ENCODE measurements around the gene ANKRD33. TPM values are rescaled to one million over a fixed set of nuclear protein-coding genes. Genes with fewer than 3 reads are reported as not detected.

ANKRD33 gene
- total and polyA plus RNA-seq, 2 of the 8 experiments (the other 6 are each of a cell fraction or from before 2014, with no cell fraction given), result 0.41 to 0.53 TPM

GRCh38 chr12:51866762-51867161 lies 21.1 kb upstream of the ANKRD33 start:
- Histone ChIP-seq H3K9ac (replicated peaks in 1 of 4; ENCODE audit: extremely low read depth in 1 of 4, low read depth in 3 of 4, low read length in 3 of 4) (no peak overlapping the region), H2BK12ac (ENCODE audit: low read depth, low read length) (no peak overlapping the region), H2BK15ac (ENCODE audit: low read length) (no peak overlapping the region), H3K79me1 (ENCODE audit: low read depth, low read length) (no peaks in the 10 kb centered on the region), H3K14ac (ENCODE audit: insufficient read length) (no peak overlapping the region), H3K27ac (ENCODE audit: low read depth, low read length) (no peak overlapping the region), H3K4me1 (replicated peaks in 1 of 4; ENCODE audit: control insufficient read depth in 3 of 4, insufficient read depth in 4 of 4, low read length in 3 of 4) (peaks cover 20 to 49% (median 40%) of the 10 kb centered on the region in 4 experiments), H2BK20ac (ENCODE audit: low read length) (no peak overlapping the region), H3K18ac (ENCODE audit: extremely low read depth, low read length) (no peak overlapping the region), H3K36me3 (ENCODE audit: control insufficient read depth in 2 of 4, insufficient read depth in 4 of 4, low read length in 3 of 4) (no peaks in the 10 kb centered on the region), H4K20me1 (replicated peaks in 1 of 2; ENCODE audit: control insufficient read depth in 1 of 2, insufficient read depth in 2 of 2, low read length in 2 of 2) (no peaks in the 10 kb centered on the region), H3K4ac (replicated peaks; ENCODE audit: insufficient read length, low read depth, low read length) (no peak overlapping the region), H3K9me3 (ENCODE audit: insufficient read depth in 2 of 2, low read depth in 1 of 2, low read length in 1 of 2) (no peaks in the 10 kb centered on the region), H3K79me2 (ENCODE audit: control insufficient read depth in 1 of 2, insufficient read depth in 2 of 2, low read length in 2 of 2) (no peaks in the 10 kb centered on the region), H3K4me3 (ENCODE audit: extremely low read depth in 1 of 4, insufficient read depth in 2 of 4, low read depth in 3 of 4, low read length in 4 of 4) (no peak overlapping the region), H2AFZ (ENCODE audit: low read length) (no peak overlapping the region), H2AK5ac (ENCODE audit: low read depth, low read length) (no peak overlapping the region), H3K23me2 (ENCODE audit: low read depth, low read length) (peaks cover 23% of the 10 kb centered on the region), H2BK5ac (ENCODE audit: low read depth, low read length) (no peak overlapping the region), H3K4me2 (ENCODE audit: insufficient read depth in 1 of 2, low read depth in 2 of 2, low read length in 2 of 2) (peak overlapping the region in 1 of 2 experiments; percentile 100; a peak in 1 of 4 replicates), H4K91ac (replicated peaks; ENCODE audit: insufficient read length, low read length) (no peak overlapping the region), H3K27me3 (replicated peaks in 1 of 4; ENCODE audit: control insufficient read depth in 3 of 4, extremely low read depth in 1 of 4, insufficient read depth in 3 of 4, low read length in 3 of 4) (peaks cover 0 to 31% (median 25%) of the 10 kb centered on the region in 4 experiments; a peak in 6 of 7 replicates), H4K5ac (ENCODE audit: insufficient read length, low read depth, low read length) (no peak overlapping the region), H2BK120ac (replicated peaks; ENCODE audit: low read depth, low read length) (no peak overlapping the region), H4K8ac (ENCODE audit: extremely low read depth, insufficient read depth, low read length) (no peak overlapping the region), H3K56ac (replicated peaks; ENCODE audit: insufficient read length, low read depth, low read length) (no peak overlapping the region), H3K23ac (ENCODE audit: insufficient read length) (no peak overlapping the region)
- FAIRE-seq (no peak), DNase-seq (ENCODE audit: low read depth in 1 of 2, low spot score in 2 of 2) (no peak)
- CTCF ChIA-PET (ENCODE audit: partially characterized antibody), result interaction anchor here (1.0 to 10.6 kb wide), 7 partner anchors 9 to 51 kb away, joined by 3 to 132 read pairs (median 4); a partner anchor contains a TSS
- TF ChIP-seq NRF1 (IDR thresholded peaks at IDR 0.05; ENCODE audit: low read depth, low read length), result no peak
- no peak for TF ChIP-seq ASH2L (IDR thresholded peaks at IDR 0.05; ENCODE audit: low read length)
- no peak for TF ChIP-seq MAFK (IDR thresholded peaks at IDR 0.05; ENCODE audit: low read depth, low read length)
- TF ChIP-seq CBX5 (IDR thresholded peaks at IDR 0.05; ENCODE audit: low read depth, low read length), result no peak
- TF ChIP-seq RXRA (IDR thresholded peaks at IDR 0.05; ENCODE audit: insufficient read depth, low read depth, low read length), result no peak
- no peak for TF ChIP-seq HDAC6 (IDR thresholded peaks at IDR 0.05; ENCODE audit: low read depth, low read length)
- no peak for TF ChIP-seq TCF12 (IDR thresholded peaks at IDR 0.05; ENCODE audit: low read depth, low read length)
- no peak for TF ChIP-seq BACH1 (IDR thresholded peaks at IDR 0.05; ENCODE audit: low read length)
- no peak for TF ChIP-seq KDM4A (IDR thresholded peaks at IDR 0.05; ENCODE audit: low read depth, low read length, severe bottlenecking)
- 79% methylated on average over 8 of the region's 8 CpGs; no CpG with 5 or more reads in 1 of the 2 experiments for WGBS, 2 experiments (ENCODE audit: extremely low coverage in 1 of 2, insufficient coverage in 1 of 2, insufficient read length in 1 of 2, insufficient replicate concordance in 2 of 2, low coverage in 1 of 2, low lambda C conversion rate in 2 of 2, missing lambda C conversion rate in 1 of 2)
- POLR2A ChIA-PET (ENCODE audit: partially characterized antibody), result interaction anchor here (0.6 to 11.2 kb wide), 6 partner anchors 14 to 55 kb away, joined by 3 to 107 read pairs (median 4); partner anchors contain the start of gene FIGNL2

Measured in H1 (cell line).